KBM-7 (cell line): ENCODE measurements around the gene LRIG1.

Source experiments
- DNase-seq: peaks from one replicate; pipeline ENCODE4 v3.0.0-alpha.2; 2015
- in situ Hi-C: fragments of 300-500 bp; cut with MboI; formaldehyde crosslinking; loops from 2 replicates; pipeline ENCODE4 v1.14.3; 2020; ENCODE audit warnings: low sequenced_read_pairs, low pct_unique_long_range_greater_than_20kb, mixed read lengths

The LRIG1 gene

DNA sequence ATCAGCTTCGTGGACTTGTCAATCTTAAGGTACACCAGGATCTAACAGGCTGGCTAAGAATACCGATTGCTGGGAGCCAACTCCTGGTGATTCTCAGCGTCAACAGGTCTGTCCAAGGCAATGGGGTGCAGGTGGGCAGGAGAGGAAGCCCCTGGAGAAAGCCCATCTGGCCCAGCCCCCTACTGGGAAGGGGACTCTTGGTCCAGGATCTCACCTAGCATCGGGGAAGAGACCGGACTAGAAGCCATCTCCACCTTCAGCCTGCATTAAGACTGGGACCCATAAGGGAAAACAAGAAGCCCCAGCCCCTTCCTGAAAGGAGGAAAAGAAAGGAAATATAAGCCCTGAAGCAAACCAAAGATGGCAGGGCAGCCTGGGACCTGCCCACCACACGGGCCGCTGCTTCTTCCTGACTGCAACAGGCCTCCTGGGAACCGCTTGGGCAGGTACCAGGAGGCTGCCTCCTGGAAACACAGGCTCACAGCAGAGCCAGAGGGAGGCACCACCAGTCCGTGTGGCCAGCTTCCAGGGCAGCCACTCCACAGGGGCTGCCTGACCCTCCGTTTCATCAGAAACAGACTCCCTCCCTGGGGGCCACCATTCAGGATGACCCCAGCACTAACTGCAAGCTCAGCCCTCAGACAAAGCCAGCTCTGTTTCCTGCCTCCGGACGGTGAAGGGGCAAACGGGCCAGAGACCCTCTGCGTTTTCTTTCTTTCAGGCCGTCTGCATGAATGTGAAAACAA is 100.2 kb downstream of the LRIG1 start:
- DNase-seq = no peak
- in situ Hi-C loops = loop anchor here (10.0 to 25.0 kb wide), 2 partner anchors 112 to 424 kb away; partner anchors contain the start of gene LRIG1

- in situ Hi-C loops = loop anchor here (10.0 to 25.0 kb wide), 2 partner anchors 113 to 425 kb away; partner anchors contain the start of gene LRIG1
These were observed 101.1 kb downstream of the LRIG1 start for GRCh38 chr3:66399529-66400232.

GRCh38 chr3:66398228-66399025 is 102.4 kb downstream of the LRIG1 start:
- in situ Hi-C loops = no loop called here
- DNase-seq = no peak

More at GRCh38 chr3:66399529-66400232, 101.1 kb downstream of the LRIG1 start:
- DNase-seq = no peak

- DNase-seq = no peak
These were observed 103.1 kb downstream of the LRIG1 start for GRCh38 chr3:66397745-66398144.

DNA sequence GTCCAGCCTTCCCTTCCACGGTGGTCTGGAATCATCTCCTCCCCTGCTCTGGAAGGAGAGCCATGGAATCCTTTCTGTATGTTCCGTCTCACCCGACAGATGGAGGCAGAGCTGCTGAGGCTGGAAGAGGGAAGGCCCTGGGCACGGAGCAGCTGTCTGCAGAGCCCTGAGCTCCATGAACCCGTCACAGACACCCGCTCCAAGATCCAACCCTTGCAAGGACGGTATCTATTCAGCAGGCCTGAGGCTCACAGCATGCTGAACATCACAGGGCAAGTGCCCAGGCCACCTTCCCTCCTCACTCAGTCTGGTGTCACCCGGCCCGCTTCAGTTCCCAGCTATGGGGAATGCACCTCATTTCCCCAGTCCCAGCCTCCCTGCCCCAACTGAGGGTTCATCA is 103.9 kb downstream of the LRIG1 start:
- DNase-seq = no peak
- in situ Hi-C loops = no loop called here

More at GRCh38 chr3:66397745-66398144, 103.1 kb downstream of the LRIG1 start:
- in situ Hi-C loops = no loop called here

DNA sequence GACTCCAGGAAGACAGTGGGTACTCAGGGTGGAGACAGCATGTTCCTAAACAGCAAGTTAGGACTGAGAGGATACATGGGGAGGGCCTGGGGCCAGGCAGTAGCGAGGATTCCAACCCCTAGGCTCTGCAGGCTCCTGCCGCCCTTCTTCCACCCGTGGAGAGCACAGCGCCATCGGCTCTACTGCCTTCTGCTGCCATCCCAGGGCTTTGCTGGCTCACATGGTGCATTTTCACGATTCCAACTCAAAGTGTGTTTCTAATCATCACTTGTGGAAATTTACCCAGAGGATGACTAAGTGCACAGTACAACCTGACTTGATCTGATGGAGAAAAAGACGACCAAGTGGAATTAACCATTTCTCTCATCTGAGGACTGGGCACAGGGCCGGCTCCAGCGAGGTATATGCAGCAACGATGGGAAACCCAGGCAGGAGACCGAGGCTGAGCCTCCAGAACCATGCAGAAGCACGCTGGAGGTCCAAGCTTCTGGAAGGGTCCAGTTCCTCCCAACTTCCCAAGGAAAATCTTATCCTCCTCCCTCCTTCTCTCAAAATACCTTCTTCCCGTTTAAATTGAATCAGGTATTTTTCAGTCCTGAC is 104.6 kb downstream of the LRIG1 start:
- in situ Hi-C loops = no loop called here
- DNase-seq = no peak

DNA sequence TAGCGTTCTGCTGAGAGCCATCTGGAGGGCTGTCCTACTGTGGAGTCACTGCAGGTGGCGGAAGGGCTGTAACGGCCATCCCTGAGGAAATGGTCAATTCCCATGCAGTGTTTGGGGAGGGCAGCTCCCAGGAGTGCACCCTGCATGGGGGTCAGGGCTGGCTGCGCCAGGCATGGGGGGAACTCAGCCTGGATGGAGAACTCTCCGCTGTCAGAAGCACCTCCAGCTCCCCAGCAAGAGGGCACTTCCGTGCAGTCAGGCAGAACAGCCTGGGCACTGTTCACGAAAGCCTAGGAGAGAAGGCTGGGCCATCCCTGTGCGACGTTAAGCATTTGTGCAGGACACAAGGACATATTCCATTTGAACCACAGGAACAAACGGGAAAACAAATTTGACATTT is 105.2 kb downstream of the LRIG1 start:
- in situ Hi-C loops = no loop called here
- no peak for DNase-seq

- in situ Hi-C loops = no loop called here
- no peak for DNase-seq
These were observed 106.0 kb downstream of the LRIG1 start for GRCh38 chr3:66394753-66395249.

- no peak for DNase-seq
These were observed 106.6 kb downstream of the LRIG1 start for GRCh38 chr3:66394019-66394752.

GRCh38 chr3:66393333-66394005 is 107.4 kb downstream of the LRIG1 start:
- DNase-seq = no peak
- in situ Hi-C loops = no loop called here

More at GRCh38 chr3:66394019-66394752, 106.6 kb downstream of the LRIG1 start:
- in situ Hi-C loops = no loop called here

GRCh38 chr3:66392966-66393332 is 107.9 kb downstream of the LRIG1 start:
- in situ Hi-C loops = no loop called here
- no peak for DNase-seq

GRCh38 chr3:66392512-66392911 is 108.3 kb downstream of the LRIG1 start:
- in situ Hi-C loops = no loop called here
- DNase-seq = no peak

DNA sequence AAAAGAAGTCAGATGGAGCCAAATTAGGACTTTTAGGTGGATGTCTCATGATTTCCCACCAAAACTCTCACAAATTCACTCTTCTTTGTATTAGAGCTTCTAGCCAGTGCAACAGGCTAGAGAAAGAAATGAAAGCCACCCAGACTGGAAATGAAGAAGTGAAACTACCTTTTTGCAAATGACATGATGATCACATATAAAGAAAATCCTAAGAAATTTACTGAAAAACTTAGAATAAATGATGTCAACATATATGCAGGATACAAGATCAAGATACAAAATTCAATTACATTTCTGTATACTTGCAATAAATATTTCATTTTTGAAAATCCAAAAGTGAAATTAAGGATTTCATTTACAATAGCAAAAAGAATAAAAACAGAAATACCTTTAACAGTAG is 110.8 kb downstream of the LRIG1 start:
- DNase-seq = no peak
- in situ Hi-C loops = no loop called here

DNA sequence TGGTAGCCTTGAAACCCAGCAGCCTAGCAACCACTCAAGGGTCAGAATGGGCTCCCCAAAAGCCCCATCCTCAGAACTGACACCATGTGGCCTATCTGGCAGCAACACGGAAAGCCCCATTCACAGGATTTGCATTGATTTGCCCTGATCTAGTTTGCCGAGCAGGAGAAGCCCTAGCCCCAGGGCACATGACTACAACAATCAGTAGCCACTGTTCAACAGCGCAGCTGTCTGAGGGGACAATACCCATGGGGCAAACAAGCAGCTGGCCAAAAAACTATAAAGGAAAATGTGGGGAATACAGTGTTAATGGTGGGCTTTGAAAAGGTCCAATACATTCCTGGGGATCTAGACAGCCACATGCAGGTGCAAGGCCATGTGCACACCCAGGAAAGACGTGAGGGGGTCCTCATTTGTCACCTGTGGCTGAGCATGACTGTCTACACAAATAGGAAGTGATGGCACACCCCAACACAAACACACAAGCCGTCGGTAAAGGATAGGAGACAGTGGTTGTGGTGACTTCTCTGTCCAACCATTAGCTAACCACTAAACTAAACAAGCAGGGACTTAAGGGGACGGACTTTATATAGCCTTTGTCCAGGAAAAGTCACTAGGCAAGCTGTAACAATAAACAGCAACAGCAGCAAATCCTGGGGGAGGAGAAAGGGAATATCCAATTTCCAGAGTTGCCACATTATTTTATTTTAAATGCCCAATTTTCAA is 113.7 kb downstream of the LRIG1 start:
- in situ Hi-C loops = no loop called here
- DNase-seq = no peak

- DNase-seq = no peak
- in situ Hi-C loops = no loop called here
These were observed 114.6 kb downstream of the LRIG1 start for GRCh38 chr3:66386011-66386924.

- no peak for DNase-seq
- in situ Hi-C loops = no loop called here
These were observed 115.8 kb downstream of the LRIG1 start for GRCh38 chr3:66385066-66385465.
